Skeletal muscle satellite cell (primary cell): Measurements from ENCODE around the gene LUZP1.

ENCODE experiments used
- H3K27me3 ChIP-seq: 2 replicates; pipeline ENCODE4 v1.7.0; 2013; ENCODE audit warnings: low read length; ENCODE audit not compliant: control insufficient read depth, insufficient read depth
- H3K36me3 ChIP-seq: 2 replicates; pipeline ENCODE4 v1.7.0; 2013; ENCODE audit warnings: mild to moderate bottlenecking, control low read depth, low read length; ENCODE audit not compliant: insufficient read depth
- H3K4me1 ChIP-seq: 2 replicates; pipeline ENCODE4 v1.7.0; 2013; ENCODE audit warnings: low read length; ENCODE audit not compliant: control insufficient read depth, insufficient read depth
- H3K4me2 ChIP-seq: 2 replicates; pipeline ENCODE4 v1.7.0; 2013; ENCODE audit warnings: mild to moderate bottlenecking, low read length
- H3K4me3 ChIP-seq: 2 replicates; pipeline ENCODE4 v1.7.0; 2013; ENCODE audit warnings: low read length
- H3K9ac ChIP-seq: 2 replicates; pipeline ENCODE4 v1.7.0; 2013; ENCODE audit warnings: mild to moderate bottlenecking, low read depth, low read length, moderate library complexity
- H3K9me3 ChIP-seq: replicated peaks from 2 replicates; pipeline ENCODE4 v1.7.0; 2013; ENCODE audit warnings: mild to moderate bottlenecking, control low read depth, low read length

Gene LUZP1

GRCh38 chr1:23088027-23088426, 80.6 kb downstream of the LUZP1 start:
- peaks cover 93% of the 10 kb centered on the region for H3K36me3 ChIP-seq

GRCh38 chr1:23085696-23086095, 83.0 kb downstream of the LUZP1 start:
- H3K27me3 ChIP-seq = no peaks in the 10 kb centered on the region
- no peak overlapping the region for H3K4me3 ChIP-seq
- peaks cover 92% of the 10 kb centered on the region for H3K36me3 ChIP-seq
- no peaks in the 10 kb centered on the region for H3K4me1 ChIP-seq
- H3K9ac ChIP-seq = no peak overlapping the region
- no peaks in the 10 kb centered on the region for H3K9me3 ChIP-seq
- H3K4me2 ChIP-seq = no peak overlapping the region

More at GRCh38 chr1:23088027-23088426, 80.6 kb downstream of the LUZP1 start:
- Histone ChIP-seq H3K4me3 (no peak overlapping the region), H3K9ac (no peak overlapping the region), H3K4me2 (no peak overlapping the region), H3K9me3 (no peaks in the 10 kb centered on the region), H3K27me3 (no peaks in the 10 kb centered on the region), H3K4me1 (no peaks in the 10 kb centered on the region)

- H3K9ac ChIP-seq = no peak overlapping the region
- H3K9me3 ChIP-seq = no peaks in the 10 kb centered on the region
- no peaks in the 10 kb centered on the region for H3K27me3 ChIP-seq
- no peaks in the 10 kb centered on the region for H3K4me1 ChIP-seq
- H3K4me2 ChIP-seq = no peak overlapping the region
- peaks cover 93% of the 10 kb centered on the region for H3K36me3 ChIP-seq
- H3K4me3 ChIP-seq = no peak overlapping the region
These were observed 83.8 kb downstream of the LUZP1 start for GRCh38 chr1:23084880-23085279.

GRCh38 chr1:23083714-23084480, 84.8 kb downstream of the LUZP1 start:
- no peaks in the 10 kb centered on the region for H3K27me3 ChIP-seq
- peaks cover 97% of the 10 kb centered on the region for H3K36me3 ChIP-seq
- H3K9ac ChIP-seq = no peak overlapping the region

GRCh38 chr1:23081376-23081775, 87.3 kb downstream of the LUZP1 start:
- no peak overlapping the region for H3K9ac ChIP-seq
- H3K4me3 ChIP-seq = no peak overlapping the region
- H3K4me1 ChIP-seq = no peaks in the 10 kb centered on the region
- H3K27me3 ChIP-seq = no peaks in the 10 kb centered on the region
- peaks cover 91% of the 10 kb centered on the region for H3K36me3 ChIP-seq
- no peak overlapping the region for H3K4me2 ChIP-seq
- H3K9me3 ChIP-seq = no peaks in the 10 kb centered on the region

More at GRCh38 chr1:23083714-23084480, 84.8 kb downstream of the LUZP1 start:
- no peaks in the 10 kb centered on the region for H3K4me1 ChIP-seq
- H3K9me3 ChIP-seq = no peaks in the 10 kb centered on the region
- H3K4me3 ChIP-seq = no peak overlapping the region
- H3K4me2 ChIP-seq = no peak overlapping the region

GRCh38 chr1:23080885-23081284, 87.8 kb downstream of the LUZP1 start:
- no peak overlapping the region for H3K9ac ChIP-seq
- no peaks in the 10 kb centered on the region for H3K27me3 ChIP-seq
- H3K4me2 ChIP-seq = no peak overlapping the region
- no peaks in the 10 kb centered on the region for H3K9me3 ChIP-seq
- peaks cover 87% of the 10 kb centered on the region for H3K36me3 ChIP-seq
- H3K4me3 ChIP-seq = no peak overlapping the region
- H3K4me1 ChIP-seq = no peaks in the 10 kb centered on the region

- H3K9me3 ChIP-seq = no peaks in the 10 kb centered on the region
These were observed 89.6 kb downstream of the LUZP1 start for GRCh38 chr1:23079025-23079424.

GRCh38 chr1:23074012-23074411, 94.6 kb downstream of the LUZP1 start:
- Histone ChIP-seq H3K9ac (no peak overlapping the region), H3K4me1 (peaks cover 6% of the 10 kb centered on the region), H3K36me3 (peaks cover 56% of the 10 kb centered on the region)

More at GRCh38 chr1:23079025-23079424, 89.6 kb downstream of the LUZP1 start:
- peaks cover 73% of the 10 kb centered on the region for H3K36me3 ChIP-seq
- H3K9ac ChIP-seq = no peak overlapping the region
- no peak overlapping the region for H3K4me2 ChIP-seq
- H3K4me3 ChIP-seq = no peak overlapping the region
- peaks cover 3% of the 10 kb centered on the region for H3K4me1 ChIP-seq
- no peaks in the 10 kb centered on the region for H3K27me3 ChIP-seq

GRCh38 chr1:23069675-23070074, 99.0 kb downstream of the LUZP1 start:
- peaks cover 6% of the 10 kb centered on the region for H3K4me1 ChIP-seq
- no peaks in the 10 kb centered on the region for H3K27me3 ChIP-seq
- H3K36me3 ChIP-seq = peaks cover 52% of the 10 kb centered on the region
- no peak overlapping the region for H3K9ac ChIP-seq
- no peak overlapping the region for H3K4me2 ChIP-seq
- H3K4me3 ChIP-seq = no peak overlapping the region
- no peaks in the 10 kb centered on the region for H3K9me3 ChIP-seq

More at GRCh38 chr1:23074012-23074411, 94.6 kb downstream of the LUZP1 start:
- no peak overlapping the region for H3K4me2 ChIP-seq
- no peak overlapping the region for H3K4me3 ChIP-seq
- H3K27me3 ChIP-seq = no peaks in the 10 kb centered on the region
- H3K9me3 ChIP-seq = no peaks in the 10 kb centered on the region

- no peak overlapping the region for H3K4me3 ChIP-seq
- H3K9ac ChIP-seq = no peak overlapping the region
- no peaks in the 10 kb centered on the region for H3K27me3 ChIP-seq
- H3K9me3 ChIP-seq = no peaks in the 10 kb centered on the region
- peaks cover 57% of the 10 kb centered on the region for H3K36me3 ChIP-seq
- no peak overlapping the region for H3K4me2 ChIP-seq
- peaks cover 4% of the 10 kb centered on the region for H3K4me1 ChIP-seq
These were observed 99.5 kb downstream of the LUZP1 start for GRCh38 chr1:23069149-23069548.

- H3K4me1 ChIP-seq = no peaks in the 10 kb centered on the region
- H3K9me3 ChIP-seq = no peaks in the 10 kb centered on the region
- no peak overlapping the region for H3K9ac ChIP-seq
- H3K36me3 ChIP-seq = peaks cover 49% of the 10 kb centered on the region
- H3K27me3 ChIP-seq = no peaks in the 10 kb centered on the region
- no peak overlapping the region for H3K4me3 ChIP-seq
- H3K4me2 ChIP-seq = no peak overlapping the region
These were observed 102.6 kb downstream of the LUZP1 start for GRCh38 chr1:23066075-23066474.

GRCh38 chr1:23065385-23065784, 103.3 kb downstream of the LUZP1 start:
- H3K4me2 ChIP-seq = no peak overlapping the region
- no peaks in the 10 kb centered on the region for H3K4me1 ChIP-seq
- peaks cover 45% of the 10 kb centered on the region for H3K36me3 ChIP-seq
- no peak overlapping the region for H3K9ac ChIP-seq
- no peak overlapping the region for H3K4me3 ChIP-seq
- H3K9me3 ChIP-seq = no peaks in the 10 kb centered on the region
- no peaks in the 10 kb centered on the region for H3K27me3 ChIP-seq
